ENCODE measurements around the gene IGF2BP2. TPM values are rescaled to one million over a fixed set of nuclear protein-coding genes. Genes with fewer than 3 reads are reported as not detected.

IGF2BP2 gene
- total RNA-seq, 1 experiment from 2014 or later: 133 TPM

DNA sequence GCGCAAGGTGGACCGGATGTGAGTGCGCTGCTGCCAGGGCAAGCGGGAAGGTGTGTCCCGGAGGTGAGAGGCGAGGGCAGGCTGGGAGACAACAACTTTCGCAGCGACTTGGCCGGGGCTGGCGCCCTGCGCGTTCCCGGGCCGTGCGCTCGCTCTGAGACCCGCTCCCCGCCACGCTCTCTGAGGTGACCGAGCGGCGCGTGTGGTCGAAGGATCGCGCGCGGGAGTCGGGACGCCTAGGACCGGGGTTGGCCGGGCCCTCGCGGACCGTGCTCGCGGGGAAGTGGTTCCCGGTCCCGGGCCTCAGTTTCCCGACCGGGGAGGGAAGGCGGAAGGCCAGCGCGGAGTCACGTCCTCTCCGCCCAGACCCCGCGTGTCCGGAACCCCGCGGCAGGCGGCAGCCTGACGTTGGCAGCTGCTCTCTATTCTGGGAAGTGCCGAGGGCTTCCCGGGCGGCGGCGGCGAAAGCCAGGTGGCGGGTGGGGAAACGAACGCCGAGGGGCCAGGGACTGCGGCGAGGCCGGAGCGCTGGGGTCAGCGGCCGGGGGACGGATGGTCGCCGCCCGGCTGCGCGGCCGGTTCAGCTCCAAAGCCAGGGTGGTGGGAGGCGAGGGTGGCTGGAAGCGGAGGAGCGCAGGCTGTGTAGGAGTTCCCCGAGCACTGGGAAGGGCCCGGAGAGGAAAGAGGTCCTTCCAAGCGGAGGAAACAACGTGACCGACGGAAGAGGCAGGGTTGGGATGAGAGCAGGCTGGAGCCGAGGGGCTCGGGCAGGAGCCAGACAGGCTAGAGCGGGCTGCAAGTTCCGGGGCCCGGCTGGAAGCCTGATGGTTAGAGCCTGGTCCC, 1.0 kb upstream of the IGF2BP2 start (continued):
- TF ChIP-seq, protein P1, sequence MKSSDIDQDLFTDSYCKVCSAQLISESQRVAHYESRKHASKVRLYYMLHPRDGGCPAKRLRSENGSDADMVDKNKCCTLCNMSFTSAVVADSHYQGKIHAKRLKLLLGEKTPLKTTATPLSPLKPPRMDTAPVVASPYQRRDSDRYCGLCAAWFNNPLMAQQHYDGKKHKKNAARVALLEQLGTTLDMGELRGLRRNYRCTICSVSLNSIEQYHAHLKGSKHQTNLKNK (CRISPR knock-in tag; IDR thresholded peaks at IDR 0.05): no peak
- TF ChIP-seq, protein P2, sequence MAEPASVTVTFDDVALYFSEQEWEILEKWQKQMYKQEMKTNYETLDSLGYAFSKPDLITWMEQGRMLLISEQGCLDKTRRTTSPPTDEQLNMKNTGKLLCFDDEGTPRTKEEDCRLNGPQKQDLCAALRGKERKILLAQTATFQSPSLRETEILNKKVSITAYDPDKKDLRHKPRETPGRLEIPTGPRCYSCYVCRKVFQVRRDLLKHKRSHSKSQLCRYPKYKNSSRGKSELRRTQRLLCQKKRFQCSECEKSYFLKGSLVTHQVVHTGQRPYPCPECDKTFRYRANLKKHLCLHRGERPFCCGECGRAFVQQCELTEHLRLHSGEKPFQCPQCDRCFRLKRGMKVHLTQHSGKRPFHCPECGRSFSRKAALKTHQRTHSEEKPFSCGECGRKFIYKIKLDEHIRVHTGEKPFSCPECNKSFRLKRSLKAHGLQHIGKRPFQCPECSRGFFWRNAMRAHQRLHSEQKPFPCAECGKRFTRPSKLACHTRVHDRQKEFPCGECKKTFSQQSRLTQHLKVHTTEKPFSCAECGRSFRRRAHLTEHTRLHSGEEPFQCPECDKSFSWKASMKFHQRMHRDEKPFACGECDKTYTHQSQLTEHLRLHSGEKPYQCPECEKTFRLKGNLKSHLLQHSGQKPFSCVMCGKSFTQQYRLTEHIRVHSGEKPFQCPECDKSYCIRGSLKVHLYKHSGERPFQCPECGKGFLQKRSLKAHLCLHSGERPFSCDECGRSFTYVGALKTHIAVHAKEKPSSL (CRISPR knock-in tag; conservative IDR thresholded peaks at IDR 0.05): no peak
- TF ChIP-seq FOXK1 (CRISPR knock-in tag; IDR thresholded peaks at IDR 0.05) (peak; percentile 55; the same call in 1 of the 2 replicates), RORB (CRISPR knock-in tag; IDR thresholded peaks at IDR 0.05) (no peak), ETV6 (CRISPR knock-in tag; IDR thresholded peaks at IDR 0.05) (peak; percentile 66; the same call in 1 of the 2 replicates), ZNF671 (CRISPR knock-in tag; IDR thresholded peaks at IDR 0.05) (no peak), CREM (CRISPR knock-in tag; IDR thresholded peaks at IDR 0.05) (peak; percentile 47; the same call in 1 of the 2 replicates), ESRRA (CRISPR knock-in tag; IDR thresholded peaks at IDR 0.05; ENCODE audit: borderline replicate concordance) (peak; percentile 72; the same call in 1 of the 2 replicates), JUN (CRISPR knock-in tag; IDR thresholded peaks at IDR 0.05) (no peak), KAT7 (CRISPR knock-in tag; IDR thresholded peaks at IDR 0.05; ENCODE audit: borderline replicate concordance) (peak; percentile 84; the same call in 1 of the 2 replicates), FOXJ3 (CRISPR knock-in tag; IDR thresholded peaks at IDR 0.05; ENCODE audit: borderline replicate concordance) (no peak), ZBTB21 (CRISPR knock-in tag; IDR thresholded peaks at IDR 0.05; ENCODE audit: borderline replicate concordance) (no peak; the same call in 1 of the 2 replicates), TEAD1 (CRISPR knock-in tag; IDR thresholded peaks at IDR 0.05) (no peak), OVOL2 (CRISPR knock-in tag; IDR thresholded peaks at IDR 0.05; ENCODE audit: borderline replicate concordance) (no peak), GTF2I (CRISPR knock-in tag; conservative IDR thresholded peaks at IDR 0.05) (no peak), CREB1 (CRISPR knock-in tag; IDR thresholded peaks at IDR 0.05) (no peak; the same call in 1 of the 2 replicates), ATF1 (CRISPR knock-in tag; IDR thresholded peaks at IDR 0.05) (peak; percentile 45; the same call in 1 of the 2 replicates), ZNF121 (CRISPR knock-in tag; IDR thresholded peaks at IDR 0.05) (no peak), RELA (CRISPR knock-in tag; IDR thresholded peaks at IDR 0.05; ENCODE audit: borderline replicate concordance) (peak; percentile 82), IRF2 (CRISPR knock-in tag; IDR thresholded peaks at IDR 0.05; ENCODE audit: borderline replicate concordance, low read depth) (peak; percentile 65; the same call in 1 of the 2 replicates), ZNF263 (CRISPR knock-in tag; IDR thresholded peaks at IDR 0.05; ENCODE audit: low read depth) (peak; percentile 74)
- TF ChIP-seq, protein P3, sequence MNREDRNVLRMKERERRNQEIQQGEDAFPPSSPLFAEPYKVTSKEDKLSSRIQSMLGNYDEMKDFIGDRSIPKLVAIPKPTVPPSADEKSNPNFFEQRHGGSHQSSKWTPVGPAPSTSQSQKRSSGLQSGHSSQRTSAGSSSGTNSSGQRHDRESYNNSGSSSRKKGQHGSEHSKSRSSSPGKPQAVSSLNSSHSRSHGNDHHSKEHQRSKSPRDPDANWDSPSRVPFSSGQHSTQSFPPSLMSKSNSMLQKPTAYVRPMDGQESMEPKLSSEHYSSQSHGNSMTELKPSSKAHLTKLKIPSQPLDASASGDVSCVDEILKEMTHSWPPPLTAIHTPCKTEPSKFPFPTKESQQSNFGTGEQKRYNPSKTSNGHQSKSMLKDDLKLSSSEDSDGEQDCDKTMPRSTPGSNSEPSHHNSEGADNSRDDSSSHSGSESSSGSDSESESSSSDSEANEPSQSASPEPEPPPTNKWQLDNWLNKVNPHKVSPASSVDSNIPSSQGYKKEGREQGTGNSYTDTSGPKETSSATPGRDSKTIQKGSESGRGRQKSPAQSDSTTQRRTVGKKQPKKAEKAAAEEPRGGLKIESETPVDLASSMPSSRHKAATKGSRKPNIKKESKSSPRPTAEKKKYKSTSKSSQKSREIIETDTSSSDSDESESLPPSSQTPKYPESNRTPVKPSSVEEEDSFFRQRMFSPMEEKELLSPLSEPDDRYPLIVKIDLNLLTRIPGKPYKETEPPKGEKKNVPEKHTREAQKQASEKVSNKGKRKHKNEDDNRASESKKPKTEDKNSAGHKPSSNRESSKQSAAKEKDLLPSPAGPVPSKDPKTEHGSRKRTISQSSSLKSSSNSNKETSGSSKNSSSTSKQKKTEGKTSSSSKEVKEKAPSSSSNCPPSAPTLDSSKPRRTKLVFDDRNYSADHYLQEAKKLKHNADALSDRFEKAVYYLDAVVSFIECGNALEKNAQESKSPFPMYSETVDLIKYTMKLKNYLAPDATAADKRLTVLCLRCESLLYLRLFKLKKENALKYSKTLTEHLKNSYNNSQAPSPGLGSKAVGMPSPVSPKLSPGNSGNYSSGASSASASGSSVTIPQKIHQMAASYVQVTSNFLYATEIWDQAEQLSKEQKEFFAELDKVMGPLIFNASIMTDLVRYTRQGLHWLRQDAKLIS (CRISPR knock-in tag; IDR thresholded peaks at IDR 0.05; ENCODE audit: borderline replicate concordance): no peak; the same call in 1 of the 2 replicates
- TF ChIP-seq, protein P4, sequence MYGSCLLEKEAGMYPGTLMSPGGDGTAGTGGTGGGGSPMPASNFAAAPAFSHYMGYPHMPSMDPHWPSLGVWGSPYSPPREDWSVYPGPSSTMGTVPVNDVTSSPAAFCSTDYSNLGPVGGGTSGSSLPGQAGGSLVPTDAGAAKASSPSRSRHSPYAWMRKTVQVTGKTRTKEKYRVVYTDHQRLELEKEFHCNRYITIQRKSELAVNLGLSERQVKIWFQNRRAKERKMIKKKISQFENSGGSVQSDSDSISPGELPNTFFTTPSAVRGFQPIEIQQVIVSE (CRISPR knock-in tag; IDR thresholded peaks at IDR 0.05; ENCODE audit: borderline replicate concordance): no peak
- TF ChIP-seq, protein P5, sequence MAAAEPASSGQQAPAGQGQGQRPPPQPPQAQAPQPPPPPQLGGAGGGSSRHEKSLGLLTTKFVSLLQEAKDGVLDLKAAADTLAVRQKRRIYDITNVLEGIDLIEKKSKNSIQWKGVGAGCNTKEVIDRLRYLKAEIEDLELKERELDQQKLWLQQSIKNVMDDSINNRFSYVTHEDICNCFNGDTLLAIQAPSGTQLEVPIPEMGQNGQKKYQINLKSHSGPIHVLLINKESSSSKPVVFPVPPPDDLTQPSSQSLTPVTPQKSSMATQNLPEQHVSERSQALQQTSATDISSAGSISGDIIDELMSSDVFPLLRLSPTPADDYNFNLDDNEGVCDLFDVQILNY (CRISPR knock-in tag; IDR thresholded peaks at IDR 0.05): no peak
- TF ChIP-seq, protein P6, sequence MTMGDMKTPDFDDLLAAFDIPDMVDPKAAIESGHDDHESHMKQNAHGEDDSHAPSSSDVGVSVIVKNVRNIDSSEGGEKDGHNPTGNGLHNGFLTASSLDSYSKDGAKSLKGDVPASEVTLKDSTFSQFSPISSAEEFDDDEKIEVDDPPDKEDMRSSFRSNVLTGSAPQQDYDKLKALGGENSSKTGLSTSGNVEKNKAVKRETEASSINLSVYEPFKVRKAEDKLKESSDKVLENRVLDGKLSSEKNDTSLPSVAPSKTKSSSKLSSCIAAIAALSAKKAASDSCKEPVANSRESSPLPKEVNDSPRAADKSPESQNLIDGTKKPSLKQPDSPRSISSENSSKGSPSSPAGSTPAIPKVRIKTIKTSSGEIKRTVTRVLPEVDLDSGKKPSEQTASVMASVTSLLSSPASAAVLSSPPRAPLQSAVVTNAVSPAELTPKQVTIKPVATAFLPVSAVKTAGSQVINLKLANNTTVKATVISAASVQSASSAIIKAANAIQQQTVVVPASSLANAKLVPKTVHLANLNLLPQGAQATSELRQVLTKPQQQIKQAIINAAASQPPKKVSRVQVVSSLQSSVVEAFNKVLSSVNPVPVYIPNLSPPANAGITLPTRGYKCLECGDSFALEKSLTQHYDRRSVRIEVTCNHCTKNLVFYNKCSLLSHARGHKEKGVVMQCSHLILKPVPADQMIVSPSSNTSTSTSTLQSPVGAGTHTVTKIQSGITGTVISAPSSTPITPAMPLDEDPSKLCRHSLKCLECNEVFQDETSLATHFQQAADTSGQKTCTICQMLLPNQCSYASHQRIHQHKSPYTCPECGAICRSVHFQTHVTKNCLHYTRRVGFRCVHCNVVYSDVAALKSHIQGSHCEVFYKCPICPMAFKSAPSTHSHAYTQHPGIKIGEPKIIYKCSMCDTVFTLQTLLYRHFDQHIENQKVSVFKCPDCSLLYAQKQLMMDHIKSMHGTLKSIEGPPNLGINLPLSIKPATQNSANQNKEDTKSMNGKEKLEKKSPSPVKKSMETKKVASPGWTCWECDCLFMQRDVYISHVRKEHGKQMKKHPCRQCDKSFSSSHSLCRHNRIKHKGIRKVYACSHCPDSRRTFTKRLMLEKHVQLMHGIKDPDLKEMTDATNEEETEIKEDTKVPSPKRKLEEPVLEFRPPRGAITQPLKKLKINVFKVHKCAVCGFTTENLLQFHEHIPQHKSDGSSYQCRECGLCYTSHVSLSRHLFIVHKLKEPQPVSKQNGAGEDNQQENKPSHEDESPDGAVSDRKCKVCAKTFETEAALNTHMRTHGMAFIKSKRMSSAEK (CRISPR knock-in tag; IDR thresholded peaks at IDR 0.05; ENCODE audit: borderline replicate concordance): no peak

All from WTC11 (cell line).